Activated B cell treated with CpG ODN at 0.5 μM for 24 hours (primary cell): ENCODE results near the gene PANX2. TPM values are rescaled to one million over a fixed set of nuclear protein-coding genes. Genes with fewer than 3 reads are reported as not detected.

Experiments used
- ATAC-seq: fragments of 200-7000 bp; cut with Tn5 transposase; one replicate; pipeline ENCODE4 v1.10.0; 2021; ENCODE audit warnings: low read depth, mild to moderate bottlenecking, moderate library complexity
- CTCF ChIA-PET: fragments of 350-600 bp; sonication (Branson Sonifier 250); formaldehyde crosslinking; loops from one replicate; lab custom pipeline; 2021; ENCODE audit warnings: antibody characterized with exemption; lab: Charles Lee
- POLR2A ChIA-PET: fragments of 350-600 bp; sonication (Branson Sonifier 250); formaldehyde crosslinking; loops from one replicate; lab custom pipeline; 2021; ENCODE audit warnings: antibody characterized with exemption; lab: Charles Lee
- DNase-seq: peaks from one replicate; pipeline ENCODE4 v3.0.0; 2022
- H3K27ac Mint-ChIP-seq: one replicate; pipeline ENCODE4 v1.8.0; 2020; ENCODE audit warnings: mixed read lengths
- H3K27me3 Mint-ChIP-seq: one replicate; pipeline ENCODE4 v1.8.0; 2021; ENCODE audit warnings: mixed read lengths
- H3K36me3 Mint-ChIP-seq: one replicate; pipeline ENCODE4 v1.8.0; 2021; ENCODE audit warnings: low read depth, mixed read lengths
- H3K4me1 Mint-ChIP-seq: one replicate; pipeline ENCODE4 v1.8.0; 2021; ENCODE audit warnings: mixed read lengths
- H3K4me3 Mint-ChIP-seq: one replicate; pipeline ENCODE4 v1.8.0; 2020; ENCODE audit warnings: mild to moderate bottlenecking, mixed read lengths
- H3K9me3 Mint-ChIP-seq: one replicate; pipeline ENCODE4 v1.8.0; 2020; ENCODE audit warnings: mixed read lengths
- intact Hi-C: fragments of 100-400 bp; cut with micrococcal nuclease; formaldehyde crosslinking; loops from one replicate; pipeline ENCODE4 v1.15.1; 2024
- total RNA-seq: library from RNA; stranded (reverse); gene quantifications from 2 replicates; pipeline ENCODE4 v1.2.3, GENCODE V29; 2022
- TF ChIP-seq, protein P1 (sequence below): fragments of 200-600 bp; IDR thresholded peaks from one replicate; pipeline ENCODE4 v1.8.0; 2022; ENCODE audit warnings: antibody characterized with exemption, mild to moderate bottlenecking

Gene PANX2
- total RNA-seq, 1 donor from 2014 or later, result 0.27 TPM

DNA sequence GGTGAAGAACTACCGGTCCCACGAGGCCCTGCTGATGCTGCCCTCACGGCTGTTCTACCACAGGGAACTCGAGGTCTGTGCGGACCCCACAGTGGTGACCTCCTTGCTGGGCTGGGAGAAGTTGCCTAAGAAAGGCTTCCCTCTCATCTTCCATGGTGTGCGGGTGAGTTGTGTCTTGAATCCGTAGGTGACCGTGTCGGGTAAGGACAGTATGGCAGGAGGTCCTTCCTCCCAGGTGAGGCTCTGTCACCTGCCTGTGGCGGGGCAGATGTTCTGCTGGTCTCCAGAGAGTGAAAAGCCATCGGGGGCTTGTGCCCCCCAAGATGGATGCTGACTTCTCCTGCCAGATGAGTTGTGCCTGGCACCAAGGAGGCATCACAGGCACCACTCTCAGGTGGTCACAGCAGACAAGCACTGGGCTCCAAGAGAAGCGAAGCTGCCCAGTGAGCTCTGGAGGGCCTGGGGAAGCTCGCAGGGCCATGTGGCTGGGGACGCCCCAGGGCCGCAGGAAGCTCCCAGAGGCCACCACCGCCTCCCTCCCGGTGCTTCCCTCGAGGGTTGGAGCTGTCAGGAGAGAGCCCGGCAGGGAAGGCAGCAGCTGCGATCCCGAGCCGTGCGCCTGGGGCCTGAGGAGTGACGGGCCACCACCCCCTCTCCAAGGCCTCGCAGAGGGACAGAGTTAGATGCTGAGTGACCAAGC lies 17.3 kb upstream of the PANX2 start:
- Mint-ChIP-seq H3K36me3 (no peaks in the 10 kb centered on the region), H3K9me3 (no peaks in the 10 kb centered on the region), H3K27me3 (no peaks in the 10 kb centered on the region), H3K27ac (no peak overlapping the region), H3K4me3 (no peak overlapping the region), H3K4me1 (peaks cover 4% of the 10 kb centered on the region)
- intact Hi-C loops, result no loop called here
- POLR2A ChIA-PET, result no interaction called here
- ATAC-seq, result no peak
- TF ChIP-seq, protein P1, sequence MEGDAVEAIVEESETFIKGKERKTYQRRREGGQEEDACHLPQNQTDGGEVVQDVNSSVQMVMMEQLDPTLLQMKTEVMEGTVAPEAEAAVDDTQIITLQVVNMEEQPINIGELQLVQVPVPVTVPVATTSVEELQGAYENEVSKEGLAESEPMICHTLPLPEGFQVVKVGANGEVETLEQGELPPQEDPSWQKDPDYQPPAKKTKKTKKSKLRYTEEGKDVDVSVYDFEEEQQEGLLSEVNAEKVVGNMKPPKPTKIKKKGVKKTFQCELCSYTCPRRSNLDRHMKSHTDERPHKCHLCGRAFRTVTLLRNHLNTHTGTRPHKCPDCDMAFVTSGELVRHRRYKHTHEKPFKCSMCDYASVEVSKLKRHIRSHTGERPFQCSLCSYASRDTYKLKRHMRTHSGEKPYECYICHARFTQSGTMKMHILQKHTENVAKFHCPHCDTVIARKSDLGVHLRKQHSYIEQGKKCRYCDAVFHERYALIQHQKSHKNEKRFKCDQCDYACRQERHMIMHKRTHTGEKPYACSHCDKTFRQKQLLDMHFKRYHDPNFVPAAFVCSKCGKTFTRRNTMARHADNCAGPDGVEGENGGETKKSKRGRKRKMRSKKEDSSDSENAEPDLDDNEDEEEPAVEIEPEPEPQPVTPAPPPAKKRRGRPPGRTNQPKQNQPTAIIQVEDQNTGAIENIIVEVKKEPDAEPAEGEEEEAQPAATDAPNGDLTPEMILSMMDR, result no peak
- DNase-seq, result no peak
- CTCF ChIA-PET, result no interaction called here

DNA sequence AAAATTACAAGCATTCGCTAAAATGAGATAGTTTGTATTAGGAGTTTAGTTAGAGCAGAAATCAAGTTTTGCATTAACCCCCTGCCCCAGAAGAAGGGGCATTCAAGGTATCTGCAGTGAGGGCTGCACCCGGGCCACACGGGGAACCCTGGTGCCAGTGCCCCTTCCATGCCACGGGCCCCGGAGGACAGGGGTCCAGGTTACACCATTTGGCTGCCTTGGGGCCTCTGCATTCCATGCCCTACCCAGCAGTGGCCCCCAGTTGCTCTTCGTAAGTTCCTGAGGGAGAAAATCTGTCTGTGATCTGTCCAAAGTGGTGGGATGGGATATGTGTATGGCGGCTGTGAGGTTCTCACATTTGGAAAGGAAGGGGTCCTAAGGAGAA lies 16.8 kb upstream of the PANX2 start:
- Mint-ChIP-seq H3K27ac (no peak overlapping the region), H3K27me3 (no peaks in the 10 kb centered on the region)

DNA sequence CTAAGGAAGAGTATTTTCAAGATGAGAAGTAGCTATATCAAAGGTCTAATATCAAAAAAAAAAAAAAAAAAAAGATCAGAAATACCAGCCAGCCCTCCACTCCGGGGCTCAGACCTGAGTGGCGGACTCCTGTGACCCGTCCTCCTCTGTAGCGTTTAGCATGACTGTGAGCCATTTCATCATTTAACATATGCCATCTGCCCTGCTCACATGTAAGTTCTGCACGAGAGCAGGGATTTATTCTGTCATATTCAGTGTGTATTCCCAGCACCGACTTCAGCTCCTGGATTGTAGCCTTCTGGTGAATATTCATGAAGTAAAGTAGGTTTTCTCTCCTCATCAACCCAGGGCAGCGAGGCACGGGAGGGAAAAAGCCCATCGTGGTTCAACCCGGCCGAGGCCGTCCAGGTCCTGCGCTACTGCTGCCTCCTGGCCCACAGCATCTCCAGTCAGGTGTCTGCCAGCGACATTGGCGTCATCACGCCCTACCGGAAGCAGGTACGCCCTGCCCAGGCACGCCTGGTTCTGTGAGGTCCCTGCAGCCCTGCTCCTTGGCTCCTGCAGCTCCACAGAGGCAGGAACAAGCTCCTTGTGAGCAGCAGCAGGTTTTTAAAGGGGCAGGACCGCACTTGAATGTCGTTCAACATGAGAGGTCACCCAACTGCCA lies 12.7 kb upstream of the PANX2 start:
- Mint-ChIP-seq H3K27ac (no peak overlapping the region), H3K4me3 (no peak overlapping the region), H3K4me1 (no peaks in the 10 kb centered on the region), H3K36me3 (no peaks in the 10 kb centered on the region), H3K27me3 (peaks cover 14% of the 10 kb centered on the region), H3K9me3 (no peaks in the 10 kb centered on the region)
- ATAC-seq (no peak), DNase-seq (no peak)
- TF ChIP-seq, protein P1, result no peak
- ChIA-PET POLR2A (no interaction called here), CTCF (interaction anchor here (1.0 kb wide), 1 partner anchor 9 kb away, joined by 5 read pairs; no protein-coding TSS in a partner anchor)
- intact Hi-C loops, result no loop called here

More for the DNA sequence above, 16.8 kb upstream of the PANX2 start:
- TF ChIP-seq, protein P1, result no peak
- no peaks in the 10 kb centered on the region for H3K9me3 Mint-ChIP-seq
- ChIA-PET POLR2A (no interaction called here), CTCF (no interaction called here)
- H3K4me3 Mint-ChIP-seq, result no peak overlapping the region
- peaks cover 4% of the 10 kb centered on the region for H3K4me1 Mint-ChIP-seq
- H3K36me3 Mint-ChIP-seq, result no peaks in the 10 kb centered on the region
- intact Hi-C loops, result no loop called here
- ATAC-seq (no peak), DNase-seq (no peak)

DNA sequence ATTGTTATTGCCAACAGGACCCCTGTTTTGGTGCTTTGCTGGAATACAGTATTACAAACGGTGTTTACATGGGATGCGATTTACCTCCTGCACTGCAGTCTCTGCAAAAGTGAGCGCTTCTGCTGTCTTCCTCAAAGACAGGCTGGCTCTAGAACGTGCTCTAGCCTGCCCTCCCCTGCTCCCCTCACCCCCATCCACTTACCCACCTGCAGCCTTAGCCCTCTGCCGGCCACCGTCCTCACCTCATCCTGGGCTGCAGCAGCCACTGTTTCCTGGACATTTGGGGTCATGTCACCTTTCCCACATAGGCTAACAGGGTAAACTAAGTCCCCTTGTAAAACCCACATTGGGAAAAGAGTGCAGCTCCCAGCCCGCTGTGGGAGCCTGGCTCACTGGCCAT lies 9.6 kb upstream of the PANX2 start:
- DNase-seq (no peak), ATAC-seq (no peak)
- intact Hi-C loops, result no loop called here
- Mint-ChIP-seq H3K4me1 (no peaks in the 10 kb centered on the region), H3K36me3 (no peaks in the 10 kb centered on the region), H3K27me3 (peaks cover 21% of the 10 kb centered on the region), H3K4me3 (no peak overlapping the region), H3K27ac (no peak overlapping the region), H3K9me3 (no peaks in the 10 kb centered on the region)
- ChIA-PET CTCF (no interaction called here), POLR2A (no interaction called here)
- TF ChIP-seq, protein P1, result no peak

DNA sequence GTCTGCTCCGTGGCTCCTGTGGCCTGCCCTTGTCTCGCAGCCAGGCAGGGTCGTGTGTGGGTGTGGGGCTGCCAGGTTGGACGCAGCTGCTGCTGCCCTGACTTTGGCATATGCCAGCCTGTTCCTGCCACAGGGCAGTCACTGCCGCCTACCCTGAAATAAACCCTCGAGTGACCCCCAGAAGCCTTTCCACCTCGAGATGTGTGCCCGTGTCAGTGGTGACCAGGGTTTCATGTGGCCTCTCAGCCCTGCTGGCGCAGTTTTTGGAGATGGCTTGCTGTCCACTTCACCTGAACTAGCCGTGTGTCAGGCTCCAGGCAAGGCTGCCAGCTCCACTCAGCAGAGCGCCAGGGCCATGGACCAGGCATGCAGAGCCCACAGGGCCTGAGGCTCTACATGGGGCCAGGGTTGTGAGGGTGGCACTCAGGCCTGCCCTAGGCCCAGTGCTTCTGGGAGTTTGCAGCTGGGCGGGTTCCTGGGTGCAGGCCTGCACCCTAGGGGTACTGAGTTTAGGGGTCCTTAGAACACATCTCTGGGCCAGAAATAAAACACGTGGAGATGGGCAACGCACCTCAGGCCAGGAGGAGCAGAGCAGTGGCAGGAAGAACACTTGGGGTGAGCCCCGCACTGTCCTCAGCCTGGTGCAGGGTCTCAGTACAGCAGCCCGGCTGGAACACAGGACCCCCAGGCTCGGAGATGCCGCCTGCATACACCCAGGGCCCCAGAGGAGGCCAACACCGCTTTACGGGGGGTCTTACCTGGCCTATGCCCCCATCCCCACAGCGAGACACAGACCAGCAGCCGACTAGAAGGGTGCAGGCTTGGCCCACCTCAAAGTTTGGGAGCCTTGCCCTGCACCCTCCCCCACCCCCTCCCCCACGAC lies 8.8 kb upstream of the PANX2 start:
- H3K27me3 Mint-ChIP-seq, result peaks cover 21% of the 10 kb centered on the region
- ChIA-PET CTCF (no interaction called here), POLR2A (no interaction called here)
- no peak overlapping the region for H3K27ac Mint-ChIP-seq
- ATAC-seq (no peak), DNase-seq (no peak)
- no peaks in the 10 kb centered on the region for H3K4me1 Mint-ChIP-seq
- intact Hi-C loops, result no loop called here
- TF ChIP-seq, protein P1, result no peak
- no peaks in the 10 kb centered on the region for H3K36me3 Mint-ChIP-seq
- H3K9me3 Mint-ChIP-seq, result no peaks in the 10 kb centered on the region
- no peak overlapping the region for H3K4me3 Mint-ChIP-seq
